Tibial nerve (tissue), 4 donors: ENCODE data around the gene AP2A2. TPM values are rescaled to one million over a fixed set of nuclear protein-coding genes. Genes with fewer than 3 reads are reported as not detected.

Experiments
- DNase-seq, 2 donors: peaks; one replicate each; pipeline ENCODE4 v3.0.0-alpha.2; 2019; ENCODE audit warnings: low spot score in 2 of 2
- H3K27ac ChIP-seq, 4 donors: fragments of 200-600 bp; sonication (generic) in 3 of 4; one replicate each; pipeline ENCODE4 v1.5.1; 2017 to 2019; ENCODE audit warnings: mild to moderate bottlenecking in 1 of 4
- H3K27me3 ChIP-seq, 2 donors: fragments of 200-600 bp; sonication (generic) in 1 of 2; one replicate each; pipeline versions ENCODE4 v1.5.1 to v1.6.0; 2017 to 2019
- H3K36me3 ChIP-seq, 3 donors: fragments of 200-600 bp; sonication (generic); one replicate each; pipeline ENCODE4 v1.5.1; 2018 to 2019
- H3K4me1 ChIP-seq, 4 donors: fragments of 200-600 bp; sonication (generic) in 3 of 4; one replicate each; pipeline ENCODE4 v1.5.1; 2017 to 2019
- H3K4me3 ChIP-seq, 4 donors: fragments of 200-600 bp; sonication (generic) in 3 of 4; one replicate each; pipeline ENCODE4 v1.5.1; 2017 to 2019; ENCODE audit warnings: mild to moderate bottlenecking in 1 of 4, moderate library complexity in 1 of 4
- H3K9me3 ChIP-seq, 4 donors: fragments of 200-600 bp; sonication (generic) in 3 of 4; one replicate each; pipeline ENCODE4 v1.5.1; 2017 to 2019
- CTCF ChIP-seq, 5 experiments: fragments of 200-600 bp in 3 of 5; fragments of 450-650 bp in 2 of 5; sonication (generic) in 3 of 5; IDR thresholded peaks; one replicate each; pipeline ENCODE4 v1.5.1; 2016 to 2019; ENCODE audit warnings: antibody characterized with exemption in 5 of 5, mild to moderate bottlenecking in 3 of 5, moderate library complexity in 2 of 5
- EP300 ChIP-seq, 2 donors: sonication (generic); formaldehyde crosslinking; IDR thresholded peaks; one replicate each; pipeline ENCODE4 v1.6.1; 2017; ENCODE audit warnings: antibody characterized with exemption in 2 of 2, mild to moderate bottlenecking in 1 of 2
- POLR2A ChIP-seq, 2 donors: fragments of 450-650 bp; IDR thresholded peaks; one replicate each; pipeline ENCODE4 v1.6.1; 2017; ENCODE audit warnings: antibody characterized with exemption in 2 of 2, mild to moderate bottlenecking in 2 of 2, moderate library complexity in 2 of 2
- WGBS, 2 donors: methylation state at CpG; one replicate each; pipeline ENCODE4 v1.1.5; 2018; 5-methylcytosine and 5-hydroxymethylcytosine counted together
- total RNA-seq, 4 donors: library from RNA; depleted of rRNA; stranded (reverse); fragments of >200 nt; gene quantifications; one replicate each; pipeline ENCODE4 v1.1.0, GENCODE V29; 2016

Gene AP2A2
- total RNA-seq, 4 donors from 2014 or later = 70.8 to 136 (median 90.3) TPM

- TF ChIP-seq EP300 (IDR thresholded peaks at IDR 0.05) = no peak
- TF ChIP-seq CTCF (IDR thresholded peaks at IDR 0.05) = no peak
- no peak for TF ChIP-seq POLR2A (IDR thresholded peaks at IDR 0.05)
- peaks cover 0 to 3% (median 0%) of the 10 kb centered on the region in 3 donors for H3K36me3 ChIP-seq
- peak overlapping the region in 2 of 4 donors; percentile 94 to 96 for H3K27ac ChIP-seq
- no peak for DNase-seq
- 66 to 75% methylated on average over 17 of the region's 19 CpGs for WGBS, 2 donors
- H3K4me3 ChIP-seq = no peak overlapping the region
- H3K27me3 ChIP-seq = no peaks in the 10 kb centered on the region
- H3K9me3 ChIP-seq = no peaks in the 10 kb centered on the region
- H3K4me1 ChIP-seq = peaks cover 0 to 40% (median 28%) of the 10 kb centered on the region in 4 donors
Observed at GRCh38 chr11:923691-924405, 1.8 kb upstream of the AP2A2 start.

GRCh38 chr11:924406-925157, 1.1 kb upstream of the AP2A2 start:
- no peaks in the 10 kb centered on the region for H3K27me3 ChIP-seq
- no peak for DNase-seq
- no peak for TF ChIP-seq EP300 (IDR thresholded peaks at IDR 0.05)
- TF ChIP-seq CTCF (IDR thresholded peaks at IDR 0.05) = no peak
- H3K4me3 ChIP-seq = peak overlapping the region in 1 of 4 donors; percentile 83
- peaks cover 0 to 42% (median 31%) of the 10 kb centered on the region in 4 donors for H3K4me1 ChIP-seq
- H3K27ac ChIP-seq = peak overlapping the region; percentile 69 to 97 (median 95)
- 69 to 70% methylated on average over 9 to 10 of the region's 18 CpGs for WGBS, 2 donors
- peaks cover 0 to 3% (median 0%) of the 10 kb centered on the region in 3 donors for H3K36me3 ChIP-seq
- H3K9me3 ChIP-seq = no peaks in the 10 kb centered on the region

GRCh38 chr11:925158-925495, 543 bp upstream of the AP2A2 start:
- Histone ChIP-seq H3K27me3 (no peaks in the 10 kb centered on the region), H3K4me1 (peaks cover 0 to 47% (median 31%) of the 10 kb centered on the region in 4 donors), H3K27ac (peak overlapping the region; percentile 69 to 97 (median 95)), H3K9me3 (no peaks in the 10 kb centered on the region), H3K4me3 (peak overlapping the region; percentile 37 to 98 (median 84)), H3K36me3 (peaks cover 0 to 3% (median 0%) of the 10 kb centered on the region in 3 donors)
- 52 to 61% methylated on average over 11 to 19 of the region's 28 CpGs for WGBS, 2 donors
- no peak for DNase-seq
- TF ChIP-seq EP300 (IDR thresholded peaks at IDR 0.05) (no peak), POLR2A (IDR thresholded peaks at IDR 0.05) (no peak), CTCF (IDR thresholded peaks at IDR 0.05) (no peak)

- Histone ChIP-seq H3K9me3 (no peaks in the 10 kb centered on the region), H3K27ac (peak overlapping the region; percentile 69 to 97 (median 95)), H3K4me3 (peak overlapping the region; percentile 65 to 98 (median 84)), H3K27me3 (no peaks in the 10 kb centered on the region), H3K4me1 (peaks cover 0 to 60% (median 39%) of the 10 kb centered on the region in 4 donors), H3K36me3 (peaks cover 0 to 3% (median 0%) of the 10 kb centered on the region in 3 donors)
- peak in 1 of 2 donors; percentile 45 for DNase-seq
- TF ChIP-seq EP300 (IDR thresholded peaks at IDR 0.05) (peak in 1 of 2 donors; percentile 43), POLR2A (IDR thresholded peaks at IDR 0.05) (no peak), CTCF (IDR thresholded peaks at IDR 0.05) (no peak)
- 1 to 2% methylated on average over 18 to 24 of the region's 26 CpGs for WGBS, 2 donors
Observed at GRCh38 chr11:926341-926916, 759 bp downstream of the AP2A2 start.
